C4-2B (cell line): Measurements from ENCODE around the gene MKRN1.

Experiments used
- H3K27ac ChIP-seq: fragments of 450-650 bp; 2 replicates; pipeline ENCODE4 v1.5.1; 2017
- ZFX ChIP-seq: fragments of 450-650 bp; IDR thresholded peaks from 2 replicates; pipeline ENCODE4 v1.6.1; 2017
- TF ChIP-seq, protein P1 (sequence below): fragments of 450-650 bp; conservative IDR thresholded peaks from 2 replicates; pipeline ENCODE4 v1.5.1; 2017; ENCODE audit warnings: mild to moderate bottlenecking

The MKRN1 gene

DNA sequence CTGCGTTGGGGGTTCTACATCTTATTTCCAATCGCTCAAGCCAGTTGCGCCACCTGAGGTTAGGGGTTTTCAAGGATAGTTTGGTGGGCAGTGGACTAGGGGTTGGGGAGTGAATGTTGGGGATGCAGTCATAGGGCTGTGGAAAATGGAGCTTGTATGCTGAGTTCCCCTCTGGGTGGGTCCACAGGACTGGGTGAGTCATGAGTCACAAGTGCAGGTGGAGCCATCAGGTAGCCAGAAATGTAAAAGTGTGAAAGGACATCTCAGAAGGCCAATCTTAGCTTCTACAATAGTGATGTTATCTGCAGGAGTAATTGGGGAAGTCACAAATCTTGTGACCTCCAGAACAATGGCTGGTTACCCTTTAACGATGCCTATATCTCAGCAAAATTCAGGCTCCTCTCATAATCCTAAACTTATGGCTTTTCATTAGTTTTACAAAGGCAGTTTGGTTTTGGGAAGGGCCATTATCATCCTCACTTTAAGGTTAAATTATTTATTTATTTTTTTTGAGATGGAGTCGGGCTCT lies 18.0 kb upstream of the MKRN1 start:
- TF ChIP-seq, protein P1, sequence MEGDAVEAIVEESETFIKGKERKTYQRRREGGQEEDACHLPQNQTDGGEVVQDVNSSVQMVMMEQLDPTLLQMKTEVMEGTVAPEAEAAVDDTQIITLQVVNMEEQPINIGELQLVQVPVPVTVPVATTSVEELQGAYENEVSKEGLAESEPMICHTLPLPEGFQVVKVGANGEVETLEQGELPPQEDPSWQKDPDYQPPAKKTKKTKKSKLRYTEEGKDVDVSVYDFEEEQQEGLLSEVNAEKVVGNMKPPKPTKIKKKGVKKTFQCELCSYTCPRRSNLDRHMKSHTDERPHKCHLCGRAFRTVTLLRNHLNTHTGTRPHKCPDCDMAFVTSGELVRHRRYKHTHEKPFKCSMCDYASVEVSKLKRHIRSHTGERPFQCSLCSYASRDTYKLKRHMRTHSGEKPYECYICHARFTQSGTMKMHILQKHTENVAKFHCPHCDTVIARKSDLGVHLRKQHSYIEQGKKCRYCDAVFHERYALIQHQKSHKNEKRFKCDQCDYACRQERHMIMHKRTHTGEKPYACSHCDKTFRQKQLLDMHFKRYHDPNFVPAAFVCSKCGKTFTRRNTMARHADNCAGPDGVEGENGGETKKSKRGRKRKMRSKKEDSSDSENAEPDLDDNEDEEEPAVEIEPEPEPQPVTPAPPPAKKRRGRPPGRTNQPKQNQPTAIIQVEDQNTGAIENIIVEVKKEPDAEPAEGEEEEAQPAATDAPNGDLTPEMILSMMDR, result no peak
- no peak for TF ChIP-seq ZFX
- H3K27ac ChIP-seq, result no peak overlapping the region

DNA sequence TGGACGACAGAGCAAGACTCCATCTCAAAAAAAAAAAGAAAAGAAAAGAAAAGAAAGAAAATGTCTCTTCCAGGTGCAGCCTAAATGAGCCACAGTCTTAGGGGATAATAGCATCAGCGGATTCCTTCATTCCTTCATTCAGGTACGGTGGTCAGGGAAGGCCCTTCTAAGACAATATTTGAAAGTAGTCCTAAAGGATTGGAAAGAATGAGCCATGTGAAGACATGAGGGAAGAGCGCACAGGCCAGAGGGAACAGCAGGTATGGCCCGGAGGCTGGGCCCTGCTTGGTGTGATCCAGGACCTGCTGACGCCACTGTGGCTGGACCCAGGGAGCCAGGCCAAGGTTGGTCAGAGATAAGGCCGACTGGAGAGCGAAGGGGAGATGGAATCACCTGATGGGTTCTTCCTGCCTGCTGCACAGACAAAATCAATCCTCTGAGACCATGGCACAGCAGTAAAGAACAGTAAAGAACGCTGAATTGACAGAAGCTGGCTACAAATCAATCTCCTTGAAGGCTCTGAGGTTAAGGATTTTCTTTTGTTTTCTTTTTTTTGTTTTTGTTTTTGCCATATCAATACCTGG lies 16.3 kb upstream of the MKRN1 start:
- TF ChIP-seq ZFX, result no peak
- TF ChIP-seq, protein P1, result no peak
- H3K27ac ChIP-seq, result no peak overlapping the region

DNA sequence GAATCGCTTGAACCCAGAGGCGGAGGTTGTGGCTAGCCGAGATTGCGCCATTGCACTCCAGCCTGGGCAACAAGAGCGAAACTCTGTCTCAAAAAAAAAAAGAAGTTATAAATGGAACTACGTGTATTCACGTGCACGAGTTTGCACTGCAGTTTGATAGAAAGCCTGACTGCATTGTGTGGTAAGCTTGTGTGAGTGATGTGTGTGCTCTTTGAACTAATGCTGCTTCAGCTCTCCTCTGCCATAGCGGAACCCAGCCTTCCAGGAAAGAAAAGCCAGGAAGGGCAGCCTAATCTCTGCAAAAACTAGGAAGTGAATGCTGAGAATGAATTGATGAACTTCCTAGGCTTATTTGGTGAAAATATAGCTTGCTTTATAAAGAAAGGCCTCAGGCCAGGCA lies 15.6 kb upstream of the MKRN1 start:
- H3K27ac ChIP-seq, result no peak overlapping the region
- TF ChIP-seq, protein P1, result no peak
- no peak for TF ChIP-seq ZFX

DNA sequence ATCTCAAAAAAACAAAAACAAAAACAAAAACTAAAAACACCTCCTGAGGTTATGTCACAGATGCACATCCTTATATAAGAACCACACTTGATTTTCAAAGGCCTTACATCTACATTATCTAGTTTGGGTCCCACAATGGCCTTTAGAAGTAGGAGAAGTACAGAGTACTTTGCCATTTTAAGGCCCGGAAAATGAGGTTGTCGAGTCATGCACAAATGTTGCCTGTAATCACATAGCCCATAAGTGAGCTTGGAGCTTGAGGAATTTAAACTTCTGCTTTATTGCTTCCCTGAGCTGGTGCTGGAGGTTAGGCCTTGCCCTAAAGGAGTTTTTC lies 9.7 kb upstream of the MKRN1 start:
- no peak overlapping the region for H3K27ac ChIP-seq
- TF ChIP-seq ZFX, result no peak
- TF ChIP-seq, protein P1, result no peak

DNA sequence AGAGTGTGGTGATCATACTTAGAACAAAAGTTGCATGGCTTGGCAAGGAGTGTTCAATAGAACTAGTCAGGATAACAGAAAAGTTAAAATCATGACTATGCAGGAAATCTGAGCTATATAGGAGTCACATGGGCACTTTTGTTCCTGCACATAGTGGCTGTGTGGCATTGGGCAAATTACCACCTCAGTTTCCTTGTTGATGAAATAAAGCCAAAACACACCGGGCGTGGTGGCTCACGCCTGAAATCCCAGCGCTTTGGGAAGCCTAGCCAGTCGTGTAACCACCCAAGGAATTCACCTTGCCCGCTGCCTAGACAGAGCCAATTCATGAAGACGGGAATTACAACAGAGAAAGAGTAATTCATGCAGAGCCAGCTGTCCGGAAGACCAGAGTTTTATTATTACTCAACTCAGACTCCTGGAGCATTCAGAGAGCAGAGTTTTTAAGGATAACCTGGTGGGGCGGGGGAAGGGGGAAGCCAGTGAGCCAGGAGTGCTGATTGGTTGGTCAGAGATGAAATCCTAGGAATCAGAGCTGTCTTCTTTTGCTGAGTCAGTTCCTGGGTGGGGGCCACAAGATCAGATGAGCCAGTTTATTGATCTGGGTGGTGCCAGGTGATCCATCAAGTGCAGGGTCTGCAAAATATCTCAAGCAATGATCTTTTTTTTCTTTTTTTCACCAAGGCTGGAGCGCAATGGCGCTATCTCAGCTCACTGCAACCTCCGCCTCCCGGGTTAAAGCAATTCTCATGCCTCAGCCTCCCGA lies 6.4 kb upstream of the MKRN1 start:
- no peak overlapping the region for H3K27ac ChIP-seq
- TF ChIP-seq ZFX, result no peak
- TF ChIP-seq, protein P1, result no peak

DNA sequence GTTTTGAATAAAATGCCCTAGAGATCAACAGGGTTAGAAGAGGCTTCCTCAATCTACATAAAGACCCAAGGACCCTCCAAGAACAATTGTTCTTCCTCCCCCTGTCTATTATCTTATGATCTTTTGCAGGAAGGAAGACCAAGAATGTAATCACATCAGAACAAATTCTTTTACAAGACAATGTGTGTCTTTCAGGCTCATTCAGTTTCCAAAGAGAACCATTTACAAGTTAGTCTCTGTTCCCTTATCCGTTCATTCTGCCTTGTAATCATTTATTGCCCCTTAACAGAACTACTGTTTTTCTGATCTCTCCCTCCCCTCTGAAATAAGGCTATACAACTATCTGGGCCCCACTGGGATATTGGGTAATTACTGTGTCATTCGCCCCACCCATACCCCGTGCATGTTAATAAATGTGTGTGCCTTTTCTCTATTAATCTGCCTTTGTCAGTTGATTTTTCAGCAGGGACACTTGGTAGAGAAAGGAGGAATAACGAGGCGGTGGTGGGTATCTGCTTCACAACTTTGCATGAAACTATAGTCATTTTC lies 5.7 kb upstream of the MKRN1 start:
- TF ChIP-seq, protein P1, result no peak
- no peak for TF ChIP-seq ZFX
- no peak overlapping the region for H3K27ac ChIP-seq

DNA sequence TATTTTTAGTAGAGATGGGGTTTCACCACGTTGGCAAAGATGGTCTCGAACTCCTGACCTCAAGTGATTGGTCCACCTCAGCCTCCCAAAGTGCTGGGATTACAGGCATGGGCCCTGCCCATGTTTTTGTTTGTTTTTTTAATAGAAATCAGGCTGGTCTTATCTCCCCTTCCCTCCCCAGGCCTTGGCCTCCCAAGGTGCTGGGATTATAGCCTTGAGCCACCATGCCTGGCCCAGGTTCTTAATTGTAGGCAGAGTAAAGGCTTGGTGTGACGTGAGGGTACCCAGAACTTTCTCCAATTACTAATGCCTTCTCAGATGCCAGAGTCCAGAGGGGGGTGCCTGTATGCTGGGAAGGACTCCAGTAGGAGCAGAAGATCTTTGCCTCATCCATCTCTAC lies 5.2 kb upstream of the MKRN1 start:
- H3K27ac ChIP-seq, result no peak overlapping the region
- TF ChIP-seq, protein P1, result no peak
- no peak for TF ChIP-seq ZFX
